H9 (cell line): ENCODE data around the gene OR10H2. TPM values are rescaled to one million over a fixed set of nuclear protein-coding genes. Genes with fewer than 3 reads are reported as not detected.

ENCODE experiments used
- DNase-seq: peaks from one replicate; pipeline ENCODE4 v3.0.0-alpha.2; 2017
- H2AFZ ChIP-seq: one replicate; pipeline ENCODE4 v1.6.1; 2013; ENCODE audit warnings: mild to moderate bottlenecking, low read length, control low read depth, moderate library complexity
- H2AK5ac ChIP-seq: 2 replicates; pipeline ENCODE4 v1.6.1; 2013; ENCODE audit warnings: low read length, control low read depth, mixed read lengths; ENCODE audit not compliant: insufficient read length
- H2BK120ac ChIP-seq: one replicate; pipeline ENCODE4 v1.6.1; 2013; ENCODE audit warnings: low read depth, mild to moderate bottlenecking, low read length, control low read depth, inconsistent platforms; ENCODE audit not compliant: poor library complexity, severe bottlenecking
- H2BK12ac ChIP-seq: 2 replicates; pipeline ENCODE4 v1.6.1; 2013; ENCODE audit warnings: low read length, control low read depth, mixed read lengths, low read depth; ENCODE audit not compliant: insufficient read length
- H2BK15ac ChIP-seq: 2 replicates; pipeline ENCODE4 v1.6.1; 2013; ENCODE audit warnings: low read depth, low read length, control low read depth
- H2BK20ac ChIP-seq: one replicate; pipeline ENCODE4 v1.6.1; 2013; ENCODE audit warnings: low read depth, mild to moderate bottlenecking, low read length, control low read depth, inconsistent platforms; ENCODE audit not compliant: poor library complexity, severe bottlenecking
- H2BK5ac ChIP-seq: 2 replicates; pipeline ENCODE4 v1.6.1; 2013; ENCODE audit warnings: low read length, control low read depth, mixed read lengths; ENCODE audit not compliant: insufficient read length
- H3K14ac ChIP-seq: 2 replicates; pipeline ENCODE4 v1.6.1; 2013; ENCODE audit warnings: low read length, control low read depth; ENCODE audit not compliant: insufficient read depth
- H3K18ac ChIP-seq: 2 replicates; pipeline ENCODE4 v1.6.1; 2013; ENCODE audit warnings: low read depth, mild to moderate bottlenecking, mixed read lengths, low read length, control low read depth; ENCODE audit not compliant: insufficient read length
- H3K23ac ChIP-seq: 2 replicates; pipeline ENCODE4 v1.6.1; 2013; ENCODE audit warnings: low read length, control low read depth, mixed read lengths, low read depth; ENCODE audit not compliant: insufficient read length
- H3K23me2 ChIP-seq: 2 replicates; pipeline ENCODE4 v1.6.1; 2013; ENCODE audit warnings: low read depth, mild to moderate bottlenecking, mixed read lengths, low read length, control low read depth; ENCODE audit not compliant: insufficient read length, poor library complexity, severe bottlenecking
- H3K27ac ChIP-seq: 2 replicates; pipeline ENCODE4 v1.5.1; 2013; ENCODE audit warnings: low read length, control low read depth, mixed read lengths, low read depth; ENCODE audit not compliant: insufficient read length
- H3K27me3 ChIP-seq: 2 replicates; pipeline ENCODE4 v1.6.1; 2013; ENCODE audit warnings: low read length, control low read depth, inconsistent platforms; ENCODE audit not compliant: insufficient read depth
- H3K4ac ChIP-seq: 2 replicates; pipeline ENCODE4 v1.6.1; 2013; ENCODE audit warnings: low read depth, mild to moderate bottlenecking, control low read depth, inconsistent platforms, low read length, moderate library complexity
- H3K4me1 ChIP-seq: 2 replicates; pipeline ENCODE4 v1.6.1; 2013; ENCODE audit warnings: low read length, control low read depth, inconsistent platforms; ENCODE audit not compliant: insufficient read depth
- H3K4me2 ChIP-seq: 2 replicates; pipeline ENCODE4 v1.6.1; 2013; ENCODE audit warnings: low read length, control low read depth, mixed read lengths; ENCODE audit not compliant: insufficient read length, insufficient read depth
- H3K56ac ChIP-seq: 2 replicates; pipeline ENCODE4 v1.6.1; 2013; ENCODE audit warnings: low read depth, mild to moderate bottlenecking, mixed read lengths, low read length, control low read depth; ENCODE audit not compliant: insufficient read length
- H3K79me1 ChIP-seq: 2 replicates; pipeline ENCODE4 v1.6.1; 2013; ENCODE audit warnings: low read depth, mild to moderate bottlenecking, moderate library complexity, low read length, control low read depth, inconsistent platforms; ENCODE audit not compliant: insufficient read depth, poor library complexity, severe bottlenecking
- H3K79me2 ChIP-seq: 2 replicates; pipeline ENCODE4 v1.6.1; 2013; ENCODE audit warnings: low read length, control low read depth, inconsistent platforms; ENCODE audit not compliant: insufficient read depth
- H3K9ac ChIP-seq: 2 replicates; pipeline ENCODE4 v1.6.1; 2013; ENCODE audit warnings: low read length, control low read depth, mixed read lengths; ENCODE audit not compliant: insufficient read length; ENCODE audit errors: extremely low read depth
- H3K9me3 ChIP-seq: one replicate; pipeline ENCODE4 v1.6.1; 2013; ENCODE audit warnings: low read depth, low read length, inconsistent platforms; ENCODE audit not compliant: control insufficient read depth
- H3T11ph ChIP-seq: one replicate; pipeline ENCODE4 v1.6.1; 2013; ENCODE audit warnings: mild to moderate bottlenecking, low read length, control low read depth, inconsistent platforms
- H4K20me1 ChIP-seq: one replicate; pipeline ENCODE4 v1.6.1; 2013; ENCODE audit not compliant: control insufficient read depth, insufficient read length, insufficient read depth
- H4K5ac ChIP-seq: 2 replicates; pipeline ENCODE4 v1.6.1; 2013; ENCODE audit warnings: low read depth, mild to moderate bottlenecking, mixed read lengths, low read length, control low read depth; ENCODE audit not compliant: insufficient read length
- H4K8ac ChIP-seq: replicated peaks from 2 replicates; pipeline ENCODE4 v1.6.1; 2013; ENCODE audit warnings: low read length, control low read depth, mixed read lengths, low read depth; ENCODE audit not compliant: insufficient read length
- H4K91ac ChIP-seq: 2 replicates; pipeline ENCODE4 v1.6.1; 2013; ENCODE audit warnings: low read depth, mild to moderate bottlenecking, moderate library complexity, mixed read lengths, low read length, control low read depth; ENCODE audit not compliant: insufficient read length
- H3K27ac Mint-ChIP-seq, 3 experiments: 2 replicates in 2 of 3; 3 replicates in 1 of 3; pipeline ENCODE4 v1.8.0; 2020 to 2021; ENCODE audit warnings: mixed read lengths in 3 of 3, mild to moderate bottlenecking in 1 of 3, moderate library complexity in 1 of 3
- H3K27me3 Mint-ChIP-seq: 2 replicates; pipeline ENCODE4 v1.8.0; 2021; ENCODE audit warnings: low read depth, mild to moderate bottlenecking, moderate library complexity, mixed read lengths
- H3K36me3 Mint-ChIP-seq, 3 experiments: 2 replicates in 2 of 3; 3 replicates in 1 of 3; pipeline ENCODE4 v1.8.0; 2020 to 2021; ENCODE audit warnings: low read depth in 3 of 3, mixed read lengths in 3 of 3; ENCODE audit not compliant: insufficient read depth in 1 of 3
- H3K4me1 Mint-ChIP-seq, 2 experiments: 2 replicates each; pipeline ENCODE4 v1.8.0; 2020; ENCODE audit warnings: mixed read lengths in 2 of 2
- H3K4me3 Mint-ChIP-seq, 2 experiments: 2 replicates in 1 of 2; 3 replicates in 1 of 2; pipeline ENCODE4 v1.8.0; 2020 to 2021; ENCODE audit warnings: mild to moderate bottlenecking in 2 of 2, mixed read lengths in 2 of 2, moderate library complexity in 1 of 2
- H3K9me3 Mint-ChIP-seq, 2 experiments: 2 replicates in 1 of 2; 3 replicates in 1 of 2; pipeline ENCODE4 v1.8.0; 2020; ENCODE audit warnings: mild to moderate bottlenecking in 2 of 2, mixed read lengths in 2 of 2, moderate library complexity in 1 of 2
- CTCF ChIP-seq: fragments of 200-600 bp; sonication (generic); conservative IDR thresholded peaks from 3 replicates; pipeline ENCODE4 v1.8.0; 2021; ENCODE audit warnings: antibody characterized with exemption, mild to moderate bottlenecking
- WGBS: extraction: QIAGEN DNeasy Blood & Tissue Kit; methylation state at CpG from one replicate; pipeline ENCODE4 v1.1.7; 2013; ENCODE audit warnings: missing lambda C conversion rate, low lambda C conversion rate, mixed read lengths; ENCODE audit not compliant: insufficient read length; ENCODE audit errors: extremely low coverage; 5-methylcytosine and 5-hydroxymethylcytosine counted together
- long read RNA-seq: library from polyadenylated mRNA; unstranded; transcript quantifications from one replicate; pipeline ENCODE4 v2.0.0, GENCODE V29; 2020
- total RNA-seq: library from RNA; stranded (reverse); gene quantifications from 2 replicates; pipeline ENCODE4 v1.2.1, GENCODE V29; 2021

Gene OR10H2
- total RNA-seq: not detected in 2 replicates
- long read RNA-seq: 0 reads

- Histone ChIP-seq H3K27ac (no peak within 1 kb of the TSS), H3K79me1 (no peaks in the 10 kb centered on the region), H3K4me1 (no peaks in the 10 kb centered on the region), H4K20me1 (no peaks in the 10 kb centered on the region), H2BK20ac (no peak within 1 kb of the TSS), H3K4me2 (no peak within 1 kb of the TSS), H3K79me2 (no peaks in the 10 kb centered on the region), H4K8ac (no peak within 1 kb of the TSS), H3K9me3 (peaks cover 88% of the 10 kb centered on the region), H2BK120ac (no peak within 1 kb of the TSS), H3K23me2 (no peaks in the 10 kb centered on the region), H4K91ac (no peak within 1 kb of the TSS), H4K5ac (no peak within 1 kb of the TSS), H2BK5ac (no peak within 1 kb of the TSS), H3K14ac (no peak within 1 kb of the TSS), H3K27me3 (no peaks in the 10 kb centered on the region), H2AK5ac (no peak within 1 kb of the TSS), H3T11ph (no peak within 1 kb of the TSS), H2BK12ac (no peak within 1 kb of the TSS), H3K18ac (no peak within 1 kb of the TSS), H3K23ac (no peak within 1 kb of the TSS), H2BK15ac (no peak within 1 kb of the TSS), H2AFZ (no peak within 1 kb of the TSS), H3K4ac (no peak within 1 kb of the TSS), H3K9ac (no peak within 1 kb of the TSS), H3K56ac (no peak within 1 kb of the TSS)
- Mint-ChIP-seq H3K27ac (no peak within 1 kb of the TSS), H3K36me3 (peaks cover 3 to 32% (median 8%) of the 10 kb centered on the region in 3 experiments; a peak in 6 of 7 replicates), H3K27me3 (no peaks in the 10 kb centered on the region; the same call in none of the 2 replicates), H3K9me3 (peaks cover 88 to 97% of the 10 kb centered on the region in 2 experiments), H3K4me1 (no peaks in the 10 kb centered on the region), H3K4me3 (no peak within 1 kb of the TSS)
- WGBS: no CpG with 5 or more reads among the region's 5 CpGs
- DNase-seq: no peak
- TF ChIP-seq CTCF: no peak
These were observed at the start of gene OR10H2 for GRCh38 chr19:15727724-15728123. OR10H2 (plus strand) TSS chr19:15728024; CDS start chr19:15728044, 20 bp downstream.
